ENCODE data around the gene PAQR5.

Gene PAQR5

GRCh38 chr15:69307939-69308338 is 9.2 kb downstream of the PAQR5 start:
- H3K9ac ChIP-seq (ENCODE audit: low read length) = no peak overlapping the region
- H3K4me1 ChIP-seq (ENCODE audit: control insufficient read depth, insufficient read depth, low read length) = no peaks in the 10 kb centered on the region
- no peaks in the 10 kb centered on the region for H3K27me3 ChIP-seq (ENCODE audit: control insufficient read depth, insufficient read depth, low read length)
- H3K36me3 ChIP-seq (ENCODE audit: control insufficient read depth, insufficient read depth, low read length) = no peaks in the 10 kb centered on the region
- no peaks in the 10 kb centered on the region for H3K9me3 ChIP-seq (ENCODE audit: control insufficient read depth, low read length)
- no peak overlapping the region for H3K4me3 ChIP-seq (ENCODE audit: low read length)

- Histone ChIP-seq H3K27me3 (ENCODE audit: control insufficient read depth, insufficient read depth, low read length) (no peaks in the 10 kb centered on the region), H3K4me1 (ENCODE audit: control insufficient read depth, insufficient read depth, low read length) (no peaks in the 10 kb centered on the region), H3K36me3 (ENCODE audit: control insufficient read depth, insufficient read depth, low read length) (no peaks in the 10 kb centered on the region), H3K9ac (ENCODE audit: low read length) (no peak overlapping the region), H3K4me3 (ENCODE audit: low read length) (no peak overlapping the region), H3K9me3 (ENCODE audit: control insufficient read depth, low read length) (no peaks in the 10 kb centered on the region)
Observed at GRCh38 chr15:69308949-69309348, 10.2 kb downstream of the PAQR5 start.

- Histone ChIP-seq H3K9ac (ENCODE audit: low read length) (no peak overlapping the region), H3K9me3 (ENCODE audit: control insufficient read depth, low read length) (no peaks in the 10 kb centered on the region), H3K4me3 (ENCODE audit: low read length) (no peak overlapping the region), H3K36me3 (ENCODE audit: control insufficient read depth, insufficient read depth, low read length) (no peaks in the 10 kb centered on the region), H3K27me3 (ENCODE audit: control insufficient read depth, insufficient read depth, low read length) (no peaks in the 10 kb centered on the region), H3K4me1 (ENCODE audit: control insufficient read depth, insufficient read depth, low read length) (no peaks in the 10 kb centered on the region)
Observed at GRCh38 chr15:69311319-69311721, 12.6 kb downstream of the PAQR5 start.

- H3K36me3 ChIP-seq (ENCODE audit: control insufficient read depth, insufficient read depth, low read length) = no peaks in the 10 kb centered on the region
- no peak overlapping the region for H3K9ac ChIP-seq (ENCODE audit: low read length)
- no peaks in the 10 kb centered on the region for H3K9me3 ChIP-seq (ENCODE audit: control insufficient read depth, low read length)
- H3K4me1 ChIP-seq (ENCODE audit: control insufficient read depth, insufficient read depth, low read length) = no peaks in the 10 kb centered on the region
- no peak overlapping the region for H3K4me3 ChIP-seq (ENCODE audit: low read length)
- H3K27me3 ChIP-seq (ENCODE audit: control insufficient read depth, insufficient read depth, low read length) = no peaks in the 10 kb centered on the region
Observed at GRCh38 chr15:69313432-69314000, 14.8 kb downstream of the PAQR5 start.

GRCh38 chr15:69314131-69314530 is 15.4 kb downstream of the PAQR5 start:
- Histone ChIP-seq H3K27me3 (ENCODE audit: control insufficient read depth, insufficient read depth, low read length) (no peaks in the 10 kb centered on the region), H3K9me3 (ENCODE audit: control insufficient read depth, low read length) (no peaks in the 10 kb centered on the region), H3K4me3 (ENCODE audit: low read length) (no peak overlapping the region), H3K36me3 (ENCODE audit: control insufficient read depth, insufficient read depth, low read length) (no peaks in the 10 kb centered on the region), H3K9ac (ENCODE audit: low read length) (no peak overlapping the region), H3K4me1 (ENCODE audit: control insufficient read depth, insufficient read depth, low read length) (no peaks in the 10 kb centered on the region)

GRCh38 chr15:69314736-69315135 is 16.0 kb downstream of the PAQR5 start:
- Histone ChIP-seq H3K36me3 (ENCODE audit: control insufficient read depth, insufficient read depth, low read length) (no peaks in the 10 kb centered on the region), H3K9me3 (ENCODE audit: control insufficient read depth, low read length) (no peaks in the 10 kb centered on the region), H3K4me1 (ENCODE audit: control insufficient read depth, insufficient read depth, low read length) (no peaks in the 10 kb centered on the region), H3K4me3 (ENCODE audit: low read length) (no peak overlapping the region), H3K27me3 (ENCODE audit: control insufficient read depth, insufficient read depth, low read length) (no peaks in the 10 kb centered on the region), H3K9ac (ENCODE audit: low read length) (no peak overlapping the region)

GRCh38 chr15:69315402-69316110 is 16.8 kb downstream of the PAQR5 start:
- Histone ChIP-seq H3K4me1 (ENCODE audit: control insufficient read depth, insufficient read depth, low read length) (no peaks in the 10 kb centered on the region), H3K9me3 (ENCODE audit: control insufficient read depth, low read length) (no peaks in the 10 kb centered on the region), H3K9ac (ENCODE audit: low read length) (no peak overlapping the region), H3K27me3 (ENCODE audit: control insufficient read depth, insufficient read depth, low read length) (peaks cover 4% of the 10 kb centered on the region), H3K36me3 (ENCODE audit: control insufficient read depth, insufficient read depth, low read length) (no peaks in the 10 kb centered on the region), H3K4me3 (ENCODE audit: low read length) (no peak overlapping the region)

GRCh38 chr15:69316291-69316690 is 17.6 kb downstream of the PAQR5 start:
- Histone ChIP-seq H3K27me3 (ENCODE audit: control insufficient read depth, insufficient read depth, low read length) (peaks cover 4% of the 10 kb centered on the region), H3K4me3 (ENCODE audit: low read length) (no peak overlapping the region), H3K9ac (ENCODE audit: low read length) (no peak overlapping the region), H3K9me3 (ENCODE audit: control insufficient read depth, low read length) (no peaks in the 10 kb centered on the region), H3K4me1 (ENCODE audit: control insufficient read depth, insufficient read depth, low read length) (no peaks in the 10 kb centered on the region), H3K36me3 (ENCODE audit: control insufficient read depth, insufficient read depth, low read length) (no peaks in the 10 kb centered on the region)

GRCh38 chr15:69317392-69317841 is 18.7 kb downstream of the PAQR5 start:
- H3K4me1 ChIP-seq (ENCODE audit: control insufficient read depth, insufficient read depth, low read length) = no peaks in the 10 kb centered on the region
- no peak overlapping the region for H3K9ac ChIP-seq (ENCODE audit: low read length)
- peaks cover 4% of the 10 kb centered on the region for H3K27me3 ChIP-seq (ENCODE audit: control insufficient read depth, insufficient read depth, low read length)
- H3K4me3 ChIP-seq (ENCODE audit: low read length) = no peak overlapping the region
- no peaks in the 10 kb centered on the region for H3K9me3 ChIP-seq (ENCODE audit: control insufficient read depth, low read length)
- no peaks in the 10 kb centered on the region for H3K36me3 ChIP-seq (ENCODE audit: control insufficient read depth, insufficient read depth, low read length)

- no peak overlapping the region for H3K4me3 ChIP-seq (ENCODE audit: low read length)
Observed at GRCh38 chr15:69318033-69318432, 19.3 kb downstream of the PAQR5 start.

GRCh38 chr15:69319384-69320375 is 21.0 kb downstream of the PAQR5 start:
- Histone ChIP-seq H3K36me3 (ENCODE audit: control insufficient read depth, insufficient read depth, low read length) (no peaks in the 10 kb centered on the region), H3K27me3 (ENCODE audit: control insufficient read depth, insufficient read depth, low read length) (peaks cover 4% of the 10 kb centered on the region), H3K4me3 (ENCODE audit: low read length) (no peak overlapping the region), H3K9me3 (ENCODE audit: control insufficient read depth, low read length) (no peaks in the 10 kb centered on the region), H3K4me1 (ENCODE audit: control insufficient read depth, insufficient read depth, low read length) (no peaks in the 10 kb centered on the region), H3K9ac (ENCODE audit: low read length) (no peak overlapping the region)

More at GRCh38 chr15:69318033-69318432, 19.3 kb downstream of the PAQR5 start:
- no peaks in the 10 kb centered on the region for H3K9me3 ChIP-seq (ENCODE audit: control insufficient read depth, low read length)
- H3K9ac ChIP-seq (ENCODE audit: low read length) = no peak overlapping the region
- no peaks in the 10 kb centered on the region for H3K36me3 ChIP-seq (ENCODE audit: control insufficient read depth, insufficient read depth, low read length)
- no peaks in the 10 kb centered on the region for H3K4me1 ChIP-seq (ENCODE audit: control insufficient read depth, insufficient read depth, low read length)
- peaks cover 4% of the 10 kb centered on the region for H3K27me3 ChIP-seq (ENCODE audit: control insufficient read depth, insufficient read depth, low read length)

Measured in mucosa of stomach (tissue), 1 donor.